HG02884 (cell line): ENCODE data around the gene NF1.
"Not testable (repeated sequence)": the region's sequence is repeated elsewhere in the genome, so short reads cannot be mapped to it uniquely, and the experiment has no call there.

Source experiments
- ATAC-seq: cut with Tn5 transposase; IDR thresholded peaks from one replicate; pipeline ENCODE4 v1.9.1; 2021; ENCODE audit warnings: mild to moderate bottlenecking, moderate library complexity; ENCODE audit not compliant: unreplicated experiment

NF1 gene

GRCh38 chr17:31122746-31123145 lies 28.0 kb downstream of the NF1 start:
- no peak for ATAC-seq

- no peak for ATAC-seq
Measured at GRCh38 chr17:31126318-31126717, 31.5 kb downstream of the NF1 start.

DNA sequence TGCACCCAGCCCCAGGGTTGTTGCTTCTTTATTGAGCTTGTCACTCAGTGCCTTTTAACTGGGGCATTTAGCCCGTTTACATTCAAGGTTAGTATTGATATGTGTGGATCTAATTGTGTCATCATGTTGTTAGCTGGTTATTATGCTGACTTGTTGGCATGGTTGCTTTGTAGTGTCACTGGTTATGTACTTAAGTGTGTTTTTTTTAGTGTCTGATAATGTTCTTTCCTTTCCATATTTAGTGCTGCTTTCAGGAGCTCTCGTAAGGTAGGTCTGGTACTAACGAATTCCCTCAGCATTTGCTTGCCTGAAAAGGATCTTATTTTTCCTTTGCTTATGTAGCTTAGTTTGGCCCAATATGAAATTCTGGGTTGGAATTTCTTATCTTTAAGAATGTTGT lies 33.5 kb downstream of the NF1 start:
- ATAC-seq, result no peak

DNA sequence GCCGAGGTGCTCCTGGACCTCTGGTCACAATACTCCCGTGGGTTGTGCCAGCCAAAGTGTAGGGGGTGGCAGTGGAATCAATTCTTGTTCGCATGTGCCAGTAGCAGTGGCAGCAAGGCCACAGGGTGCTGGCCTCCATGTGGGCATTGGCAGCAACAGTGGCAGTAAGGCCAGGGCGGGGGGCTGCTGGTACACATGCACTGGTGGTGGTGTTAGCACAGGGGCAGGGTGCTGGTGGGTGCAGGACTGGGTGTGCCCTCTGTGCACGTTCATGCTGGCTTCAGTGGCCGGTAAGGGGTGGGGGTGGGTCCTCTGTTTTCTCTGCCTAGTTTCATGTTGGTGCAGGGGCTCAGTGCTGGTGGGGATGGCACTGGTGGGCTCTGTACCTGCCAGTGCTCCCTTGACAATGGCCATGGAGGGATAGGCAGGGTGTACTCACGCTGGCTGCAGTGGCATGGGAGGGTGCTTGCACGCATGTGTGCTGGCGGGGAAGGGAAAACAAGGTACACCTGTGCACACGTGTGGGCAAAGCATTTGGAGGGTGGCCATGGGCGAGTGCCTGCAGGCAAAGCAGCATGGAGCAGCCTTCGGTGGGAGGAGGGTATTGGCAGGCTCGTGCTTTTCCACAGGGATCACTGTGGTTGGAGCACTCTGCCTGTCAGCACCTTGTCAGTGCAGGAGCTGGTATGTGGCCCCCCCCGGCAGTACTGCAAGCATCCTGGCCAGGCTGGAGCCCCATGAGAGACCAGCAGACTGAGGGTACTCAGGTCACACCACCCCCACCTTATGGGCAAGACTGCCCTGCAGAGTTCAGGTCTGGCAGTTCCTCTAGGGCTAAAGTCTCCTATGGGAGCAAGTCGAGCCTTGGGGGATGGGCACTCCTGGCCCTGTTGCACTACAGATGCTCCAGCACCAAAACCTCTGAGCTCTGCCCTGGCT lies 35.8 kb downstream of the NF1 start:
- ATAC-seq, result no peak

GRCh38 chr17:31131299-31131698 lies 36.5 kb downstream of the NF1 start:
- ATAC-seq, result no peak

- no peak for ATAC-seq
Measured at GRCh38 chr17:31132977-31133376, 38.2 kb downstream of the NF1 start.

GRCh38 chr17:31134576-31134975 lies 39.8 kb downstream of the NF1 start:
- no peak for ATAC-seq

DNA sequence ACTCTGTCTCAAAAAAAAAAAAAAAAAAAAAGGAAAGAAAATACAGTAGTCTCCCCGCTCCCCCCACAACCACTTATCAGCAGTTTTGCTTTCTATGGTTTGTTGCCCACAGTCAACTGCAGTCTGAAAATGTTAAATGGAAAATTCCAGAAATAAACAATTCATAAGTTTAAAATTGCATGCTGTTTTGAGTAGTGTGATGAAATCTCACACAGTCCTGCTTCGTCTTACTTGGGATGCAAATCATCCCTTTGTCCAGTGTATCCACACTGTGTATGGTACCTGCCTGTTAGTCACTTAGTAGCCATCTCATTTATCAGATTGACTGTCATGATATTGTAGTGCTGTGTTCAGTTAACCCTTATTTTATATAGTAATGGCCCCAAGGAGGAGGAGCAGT lies 41.5 kb downstream of the NF1 start:
- no peak for ATAC-seq

GRCh38 chr17:31140111-31140510 lies 45.3 kb downstream of the NF1 start:
- no peak for ATAC-seq

DNA sequence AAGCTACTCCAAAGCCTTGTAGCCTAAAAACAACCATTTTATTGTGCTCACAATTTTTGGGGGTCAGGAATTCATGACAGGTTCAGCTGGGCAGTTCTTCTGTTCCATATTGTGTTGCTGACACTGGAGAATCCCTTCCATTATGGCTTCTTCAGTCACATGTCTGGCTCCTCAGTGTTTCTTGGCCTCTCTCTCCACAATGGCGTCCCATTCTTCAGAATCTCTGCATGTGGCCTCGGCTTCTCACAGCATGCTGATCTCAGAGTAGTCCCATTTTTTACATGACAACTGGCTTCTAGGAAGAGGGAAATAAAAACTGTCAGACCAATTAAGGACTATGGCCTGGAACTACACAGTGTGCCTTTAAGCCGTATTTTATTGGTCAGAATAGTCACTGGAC lies 49.7 kb downstream of the NF1 start:
- no peak for ATAC-seq

DNA sequence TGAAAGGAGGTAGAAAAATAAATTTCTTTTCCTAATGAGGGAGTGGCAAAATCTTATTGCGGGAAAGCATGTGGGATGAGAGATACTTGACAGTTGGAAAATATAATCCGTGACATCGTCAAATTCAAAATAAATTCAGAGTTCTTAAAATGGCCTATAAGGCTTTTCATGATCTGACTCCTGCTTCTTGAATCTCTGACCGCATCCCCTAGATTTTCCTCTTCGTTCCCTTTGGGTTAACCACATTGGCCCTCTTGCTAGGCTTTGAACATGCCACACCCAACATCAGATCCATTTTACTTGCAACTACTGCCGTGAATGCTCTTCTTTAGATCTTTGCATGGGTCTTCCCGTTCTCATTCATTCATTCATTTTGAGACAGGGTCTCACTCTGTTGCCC lies 50.1 kb downstream of the NF1 start:
- no peak for ATAC-seq

DNA sequence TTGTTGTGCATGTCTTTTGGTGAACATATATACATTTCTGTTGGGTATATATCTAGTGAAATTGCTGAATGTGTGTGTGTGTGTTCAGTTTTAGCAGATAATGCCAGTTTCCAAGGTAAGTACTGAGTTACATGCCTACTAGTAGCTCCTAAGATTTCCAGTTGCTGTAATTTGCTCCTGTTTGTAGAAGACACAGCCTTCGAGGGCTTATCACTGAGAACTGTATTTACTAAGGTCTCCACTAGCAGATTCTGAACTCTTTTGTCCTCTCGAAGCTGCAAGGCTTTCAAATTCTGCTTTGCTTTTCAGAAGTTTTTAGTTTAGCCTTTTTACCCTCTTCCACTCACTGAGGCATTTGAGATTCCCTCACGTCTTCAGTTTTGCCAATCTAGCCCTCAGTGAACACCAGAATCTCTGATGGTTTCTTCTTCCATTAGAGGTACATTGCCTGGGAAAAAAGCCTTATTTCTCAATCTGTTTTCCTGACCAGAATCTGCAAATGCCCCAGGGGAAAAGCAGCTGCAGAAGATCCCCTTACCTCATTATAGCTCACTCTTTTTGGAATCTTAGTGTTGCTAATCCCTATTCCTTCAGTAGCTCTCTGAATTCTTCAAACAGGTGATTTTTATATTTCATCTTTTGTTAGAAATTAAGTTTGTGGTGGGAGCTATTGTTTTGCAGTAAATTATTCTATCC lies 52.9 kb downstream of the NF1 start:
- ATAC-seq, result no peak

GRCh38 chr17:31148205-31148604 lies 53.4 kb downstream of the NF1 start:
- no peak for ATAC-seq

GRCh38 chr17:31152271-31152670 lies 57.5 kb downstream of the NF1 start:
- no peak for ATAC-seq

DNA sequence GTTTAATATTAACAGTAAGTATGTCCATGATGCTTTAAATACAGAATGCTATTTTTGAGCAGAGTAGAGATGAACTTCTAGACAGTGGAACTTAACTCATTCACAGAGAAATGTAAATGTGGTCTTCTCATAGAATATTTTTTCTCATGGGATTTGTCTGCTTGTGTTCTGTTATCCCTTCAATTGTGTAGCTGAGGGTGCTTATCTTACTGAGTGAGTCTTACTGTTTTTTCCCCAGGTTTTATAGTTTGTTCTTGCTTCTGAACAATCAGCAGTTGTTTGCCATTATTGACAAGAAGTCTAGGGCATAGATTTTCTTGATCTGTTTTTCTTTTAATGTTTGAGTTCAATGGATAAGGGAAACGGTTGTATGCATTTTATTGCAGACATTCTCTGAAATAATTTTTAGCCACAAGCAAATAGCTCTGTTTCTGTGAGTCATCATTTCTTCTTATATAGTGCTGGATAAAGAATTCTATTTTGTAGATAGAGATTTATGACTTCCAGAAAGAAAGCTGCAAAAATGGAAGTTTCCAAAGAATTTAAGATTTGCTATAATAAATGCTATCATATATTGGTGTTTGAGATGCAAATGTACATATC lies 60.5 kb downstream of the NF1 start:
- no peak for ATAC-seq

DNA sequence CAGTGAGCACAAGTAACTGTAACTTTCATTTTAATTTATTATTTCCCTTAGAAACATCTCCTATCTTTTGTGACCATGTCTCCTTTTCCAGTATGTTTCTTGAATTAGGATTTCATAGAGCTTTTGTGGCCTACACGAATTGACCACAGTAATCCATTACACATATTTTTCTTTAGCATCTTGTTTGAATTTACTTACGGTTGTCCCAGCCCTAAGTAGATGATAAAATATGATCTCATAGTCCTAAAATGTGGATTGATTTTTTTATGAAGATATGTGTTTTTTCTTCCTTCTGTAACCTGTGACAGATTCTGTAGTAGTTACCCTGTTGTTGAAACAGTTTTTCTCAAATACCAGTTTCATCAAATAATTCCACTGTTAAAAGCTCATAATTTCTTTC lies 61.5 kb downstream of the NF1 start:
- ATAC-seq, result no peak

DNA sequence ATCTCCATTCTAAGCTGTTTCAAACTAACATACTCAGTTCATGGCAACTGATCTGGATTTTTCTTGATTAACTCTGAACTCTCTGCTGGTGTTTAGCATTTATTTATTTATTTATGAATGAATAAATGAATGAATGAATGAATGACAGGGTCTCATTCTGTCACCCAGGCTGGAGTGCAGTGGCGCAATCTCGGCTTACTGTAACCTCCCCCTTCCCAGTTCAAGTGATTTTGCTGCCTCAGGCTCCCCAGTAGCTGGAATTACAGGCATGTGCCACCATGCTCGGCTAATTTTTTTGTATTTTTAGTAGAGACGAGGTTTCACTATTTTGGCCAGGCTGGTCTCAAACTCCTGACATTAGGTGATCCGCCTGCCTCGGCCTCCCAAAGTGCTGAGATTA lies 62.1 kb downstream of the NF1 start:
- ATAC-seq, result not testable (repeated sequence)

GRCh38 chr17:31158746-31159377 lies 64.1 kb downstream of the NF1 start:
- no peak for ATAC-seq

GRCh38 chr17:31163091-31163781 lies 68.5 kb downstream of the NF1 start:
- no peak for ATAC-seq

GRCh38 chr17:31167111-31167510 lies 72.3 kb downstream of the NF1 start:
- no peak for ATAC-seq

- no peak for ATAC-seq
Measured at GRCh38 chr17:31171701-31172100, 76.9 kb downstream of the NF1 start.
